NOMO-1 (cell line): ENCODE data around the gene DACH1.

ENCODE experiments used
- DNase-seq, 2 experiments: peaks; one replicate each; lab custom pipeline; 2025; ENCODE audit not compliant: unreplicated experiment in 2 of 2; lab: John Stamatoyannopoulos, UW

DACH1 gene

DNA sequence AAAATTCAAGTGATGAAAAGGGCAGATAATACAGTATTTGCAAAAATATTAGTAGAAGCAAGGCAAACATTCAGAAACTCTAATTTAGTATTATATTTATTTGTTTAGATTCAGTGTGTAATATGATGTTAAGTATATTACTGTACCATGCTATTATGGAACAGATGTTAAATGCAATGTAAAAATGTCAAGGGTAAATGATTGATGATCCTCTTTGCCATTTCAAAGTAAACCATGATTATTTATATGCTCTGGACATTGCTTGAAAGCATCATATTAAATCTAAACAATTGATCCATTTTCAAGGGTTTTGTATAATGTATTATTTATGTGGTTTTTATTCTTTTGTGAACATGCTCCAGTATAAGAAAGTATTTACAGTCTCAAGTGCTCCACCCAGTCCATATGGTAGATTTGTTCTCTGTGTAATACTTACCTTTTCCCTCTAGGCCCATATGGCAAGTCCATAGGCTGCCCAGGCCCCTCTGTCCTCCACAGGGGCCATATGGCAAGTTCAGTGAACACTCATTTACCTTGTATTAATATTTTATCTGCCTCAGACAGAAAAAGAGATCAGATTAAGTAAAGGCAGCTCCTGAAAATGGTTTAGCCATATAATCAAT, 353.5 kb downstream of the DACH1 start:
- no peak for DNase-seq

DNA sequence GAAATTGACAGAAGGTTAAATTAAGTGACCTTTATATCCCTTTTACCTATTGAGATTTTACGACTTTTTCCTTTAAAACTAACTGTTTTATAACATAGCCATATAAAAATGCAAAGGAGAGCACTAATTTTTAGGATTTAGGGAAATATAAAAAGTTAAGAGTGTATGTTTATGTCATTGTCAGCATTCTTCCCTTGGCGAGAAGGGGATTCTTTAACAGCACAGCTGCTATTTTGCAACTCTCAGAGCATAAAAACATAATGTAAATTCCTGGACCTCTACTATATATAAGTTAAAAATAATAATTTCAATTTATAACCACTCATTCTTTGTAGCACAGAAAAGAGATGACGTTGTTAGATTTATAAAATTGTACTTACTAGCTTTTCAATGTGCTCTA, 363.2 kb downstream of the DACH1 start:
- DNase-seq, result no peak

DNA sequence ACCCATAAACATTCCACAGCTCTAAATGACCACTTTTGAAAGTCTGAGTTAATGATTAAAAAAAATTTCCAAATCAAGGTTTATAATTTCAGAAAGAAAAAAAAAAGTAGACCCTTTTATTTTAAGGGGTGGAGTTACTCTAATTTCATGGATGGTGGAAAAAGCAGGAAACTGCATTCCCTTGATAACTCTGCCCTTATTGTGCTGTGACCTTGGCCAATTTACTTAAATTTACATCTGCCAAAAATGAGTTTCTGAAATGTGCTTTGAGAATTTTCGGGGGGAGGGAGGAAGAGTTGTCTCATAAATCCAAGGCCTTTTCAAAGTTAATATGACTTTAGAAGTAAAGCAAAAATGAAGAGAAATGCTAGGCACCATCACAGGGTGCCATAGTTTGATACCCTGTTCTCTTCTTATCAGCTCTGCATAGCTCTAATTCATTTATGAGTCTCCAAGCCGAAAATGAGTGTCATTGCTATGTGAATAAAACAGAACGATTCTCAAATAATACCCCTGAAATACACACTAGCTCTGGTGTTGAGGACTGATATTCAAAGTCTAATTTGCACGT, 367.0 kb downstream of the DACH1 start:
- no peak for DNase-seq

DNA sequence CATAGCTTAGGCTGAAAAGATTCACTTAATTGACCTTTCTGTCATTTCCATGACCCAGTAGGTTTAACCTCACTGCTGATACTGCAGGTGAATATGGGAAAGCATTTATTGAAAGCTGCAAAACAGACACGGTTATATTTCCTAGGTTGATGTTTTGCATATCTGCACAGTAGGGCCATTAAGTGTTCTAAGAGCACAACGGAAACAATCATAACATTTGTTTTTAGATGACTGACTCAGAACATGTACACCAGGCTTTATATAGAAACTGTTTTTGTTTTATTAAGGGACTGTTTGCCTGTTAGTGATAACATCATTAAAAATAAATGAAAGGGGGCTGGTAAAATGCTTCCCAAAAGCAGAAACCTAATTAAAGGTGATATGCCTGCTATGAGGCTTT, 367.8 kb downstream of the DACH1 start:
- no peak for DNase-seq

DNA sequence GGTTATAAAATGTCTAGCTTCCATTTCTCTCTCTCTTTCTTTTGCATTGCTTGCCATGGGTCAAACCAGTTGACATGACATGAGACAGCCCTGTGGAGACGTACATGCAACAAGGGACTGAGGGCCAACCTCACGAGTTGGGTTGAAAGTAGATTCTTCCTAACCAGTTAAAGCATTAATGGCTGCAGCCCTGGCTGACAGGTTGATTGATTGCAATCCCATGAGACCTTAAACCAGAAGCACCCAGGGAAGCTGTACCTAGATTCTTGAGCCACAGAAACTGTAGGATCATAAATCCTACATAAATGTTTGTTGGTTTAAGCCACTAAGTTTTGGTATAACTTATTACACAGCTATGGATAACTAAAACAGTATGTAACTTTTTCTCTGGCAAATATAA, 373.8 kb downstream of the DACH1 start:
- DNase-seq, result no peak

DNA sequence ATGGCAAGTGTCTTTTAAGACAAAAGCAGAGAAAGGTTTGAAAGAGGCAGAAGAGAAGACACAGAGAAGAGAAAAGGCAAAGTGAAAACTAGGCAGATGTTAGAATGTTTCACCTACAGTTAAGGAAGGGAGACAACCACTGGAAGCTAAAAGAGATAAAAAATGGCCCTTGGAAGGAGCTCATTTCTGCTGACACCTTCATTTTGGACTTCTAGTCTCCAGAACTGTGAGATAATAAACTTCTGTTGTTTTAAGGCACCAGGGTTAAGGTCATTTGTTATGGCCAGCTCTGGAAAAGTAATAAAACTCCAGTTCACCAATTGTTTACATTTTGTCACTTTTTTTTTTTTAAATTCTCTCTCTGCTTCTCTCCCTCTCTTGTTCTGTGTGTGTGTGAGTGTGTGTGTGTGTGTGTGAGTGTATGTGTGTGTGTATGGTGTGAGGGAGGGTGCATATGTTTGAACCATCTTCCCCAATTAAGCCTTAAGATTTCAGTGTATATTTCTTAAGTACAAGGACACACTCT, 374.6 kb downstream of the DACH1 start:
- DNase-seq, result no peak

DNA sequence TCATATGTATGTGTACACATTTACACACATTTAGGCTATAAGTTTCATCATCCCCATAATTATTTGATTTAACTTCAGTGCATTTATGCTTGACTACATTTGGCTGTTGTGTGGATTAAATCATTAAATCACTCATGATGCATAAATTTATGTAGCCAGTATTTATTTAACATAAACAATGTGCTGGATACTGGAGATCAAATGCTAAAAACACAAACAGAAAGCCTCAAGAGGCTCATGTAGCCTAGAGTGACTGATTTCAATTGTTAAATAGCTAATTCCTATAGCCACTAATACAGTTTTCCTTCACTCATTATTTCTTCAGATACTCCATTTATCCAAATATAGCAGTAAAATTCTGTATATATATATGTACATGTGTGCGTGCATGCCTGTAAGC, 376.0 kb downstream of the DACH1 start:
- DNase-seq, result no peak

DNA sequence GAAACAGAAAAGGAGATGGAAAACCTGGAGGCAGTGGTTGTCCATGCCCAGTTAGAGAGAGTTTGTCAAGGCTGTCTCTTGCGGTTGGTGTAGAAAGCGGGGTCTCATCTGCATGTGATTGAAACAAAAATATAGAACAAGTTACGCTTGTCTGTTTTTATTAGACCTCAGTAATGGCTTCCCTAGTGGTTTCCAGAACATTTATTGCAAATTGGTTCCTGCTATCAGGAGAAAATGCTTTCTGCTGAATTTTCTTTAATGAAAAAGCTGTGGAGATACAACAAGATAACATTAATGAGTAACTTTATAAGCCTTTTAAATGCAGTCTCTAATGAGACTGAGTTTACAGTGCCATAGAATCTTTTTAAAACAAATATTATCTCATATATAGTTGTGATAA, 378.0 kb downstream of the DACH1 start:
- no peak for DNase-seq

DNA sequence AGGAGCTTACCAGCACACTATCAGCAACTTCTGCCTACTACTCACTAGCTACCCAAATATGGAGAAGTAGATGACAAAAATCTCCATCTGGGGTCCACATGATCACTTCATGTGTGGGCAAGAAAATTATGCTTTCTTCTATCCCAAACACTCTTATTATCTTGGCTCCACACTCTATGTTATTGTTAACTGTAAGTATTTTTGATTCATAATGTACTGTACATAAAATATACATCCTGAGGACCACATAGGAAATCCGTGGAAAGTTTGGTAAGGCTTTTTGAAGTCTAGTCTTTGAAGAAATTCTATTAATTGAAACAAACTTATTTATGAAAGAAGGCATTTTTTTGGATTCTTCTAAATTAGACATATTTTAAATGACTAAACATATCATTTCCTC, 378.8 kb downstream of the DACH1 start:
- DNase-seq, result no peak

DNA sequence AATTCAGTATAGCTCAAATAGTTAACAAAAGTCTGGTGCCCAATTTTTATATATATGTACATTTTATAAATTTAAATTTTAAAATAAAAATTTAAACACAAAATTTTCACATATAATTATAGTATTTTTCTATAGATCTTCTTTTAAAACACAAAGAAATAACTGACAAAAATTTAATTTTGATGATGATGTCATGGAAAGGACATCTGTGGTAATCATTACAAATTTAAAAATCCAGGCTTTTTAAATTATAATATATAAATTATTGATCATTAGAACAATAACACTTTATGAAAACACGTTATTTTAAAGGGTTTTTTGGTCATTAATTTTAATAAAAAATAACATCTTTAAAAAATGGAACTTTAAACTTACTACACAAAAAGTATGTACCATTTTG, 381.1 kb downstream of the DACH1 start:
- DNase-seq, result no peak

DNA sequence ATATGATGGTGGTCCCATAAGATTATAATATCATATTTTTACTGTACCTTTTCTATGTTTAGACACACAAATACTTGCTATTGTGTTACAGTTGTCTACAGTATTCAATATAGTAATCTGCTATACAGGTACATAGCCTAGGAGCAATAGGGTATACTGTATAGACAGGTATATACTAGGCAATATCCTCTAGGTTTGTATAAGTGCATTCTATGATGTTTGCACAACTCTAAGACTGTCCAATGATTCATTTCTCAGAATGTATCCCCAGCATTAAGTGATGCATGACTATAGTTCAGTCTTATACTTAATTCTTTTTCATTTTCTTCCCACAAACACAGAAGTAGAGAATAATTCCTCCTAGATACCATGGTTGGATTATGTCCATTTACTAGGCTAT, 383.3 kb downstream of the DACH1 start:
- no peak for DNase-seq

DNA sequence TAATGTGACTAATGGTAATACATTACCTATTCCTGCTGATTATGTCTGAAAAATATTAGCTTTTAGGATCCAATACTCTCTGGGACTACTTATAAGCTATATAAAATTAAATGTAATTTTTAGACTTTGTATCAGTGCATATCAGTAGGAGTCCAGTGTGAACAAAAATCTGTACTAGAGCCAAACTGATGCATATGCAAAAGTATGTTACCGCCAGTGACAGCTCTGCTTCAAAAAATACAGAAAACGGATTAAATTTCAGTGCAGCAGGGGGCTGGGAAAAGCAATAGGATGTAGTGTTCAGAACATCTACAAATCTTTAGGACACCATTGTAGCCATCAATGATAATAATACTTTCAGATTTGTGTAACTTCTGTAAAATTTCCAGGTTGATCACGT, 385.5 kb downstream of the DACH1 start:
- no peak for DNase-seq

DNA sequence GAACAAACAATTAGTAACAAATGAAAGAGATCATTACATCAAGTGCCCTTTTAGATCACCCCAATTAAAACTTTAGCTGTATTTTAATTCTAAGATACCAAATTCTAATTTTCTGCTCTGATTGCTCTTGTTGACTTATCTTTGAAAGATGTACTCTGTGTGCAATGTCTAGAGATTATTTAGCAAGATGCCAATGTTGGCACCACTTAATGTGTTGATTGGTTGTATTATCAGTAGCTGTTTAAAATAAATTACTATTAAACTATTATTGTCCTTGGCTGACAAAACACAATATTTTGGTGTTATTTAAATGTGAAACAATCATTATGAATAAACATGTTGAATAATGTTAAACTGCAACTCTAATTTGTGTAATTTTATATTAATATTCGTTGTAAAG, 386.0 kb downstream of the DACH1 start:
- DNase-seq, result no peak

DNA sequence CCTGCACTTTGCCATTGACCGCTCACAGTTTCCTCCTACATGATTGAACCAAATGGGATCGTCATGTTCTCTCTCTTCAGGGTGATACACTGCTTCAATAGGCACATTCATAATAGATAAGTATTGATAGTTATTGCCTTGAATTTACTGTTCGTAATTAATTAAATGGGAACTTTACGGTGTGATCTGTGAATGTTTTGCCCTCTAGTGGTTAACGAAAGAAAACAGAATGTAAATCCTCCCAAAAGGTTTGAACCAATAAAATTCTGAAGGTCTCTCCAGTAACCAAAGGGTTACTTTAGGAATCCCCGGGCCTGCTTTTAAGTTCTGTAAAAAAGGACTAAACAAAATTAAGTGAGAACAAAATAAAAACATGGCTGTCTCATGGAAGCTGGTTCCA, 389.3 kb downstream of the DACH1 start:
- DNase-seq, result no peak

DNA sequence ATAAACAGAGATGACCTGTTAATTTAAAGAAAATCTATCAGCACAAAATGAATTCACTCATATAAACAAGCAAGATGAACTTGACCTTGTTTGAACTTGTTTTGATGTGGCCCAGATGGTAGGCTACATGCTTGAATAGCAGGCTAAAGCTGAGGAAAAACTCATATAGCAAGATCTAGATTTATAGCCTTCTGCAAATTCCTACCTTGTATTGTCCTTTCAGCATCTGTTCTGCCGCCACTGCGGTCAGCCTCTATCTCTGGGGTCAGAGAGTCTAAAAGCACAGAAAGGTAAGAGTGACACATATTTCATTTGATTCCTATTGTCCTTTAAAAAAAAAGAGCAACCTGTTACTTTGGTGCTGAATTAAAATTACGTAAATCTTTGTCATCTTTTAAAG, 392.1 kb downstream of the DACH1 start:
- no peak for DNase-seq

DNA sequence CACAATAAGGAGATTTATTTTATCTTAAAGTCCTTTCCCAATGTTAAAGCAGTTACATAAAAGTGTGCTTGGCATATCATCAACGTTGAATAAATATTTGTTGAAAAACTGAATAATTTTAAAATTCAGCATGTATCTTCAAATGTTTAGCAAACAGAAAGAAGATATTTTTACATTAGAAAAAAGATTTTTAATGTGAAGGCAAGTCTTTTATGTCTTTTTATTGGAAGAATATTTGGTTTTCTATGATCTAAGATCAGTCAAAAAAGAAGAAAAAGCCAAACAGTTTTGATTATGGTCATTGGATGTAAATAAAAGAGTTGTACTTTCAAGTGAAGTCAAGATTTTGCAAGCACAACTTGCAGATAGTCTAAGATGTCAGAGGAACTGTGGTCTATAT, 397.4 kb downstream of the DACH1 start:
- no peak for DNase-seq

DNA sequence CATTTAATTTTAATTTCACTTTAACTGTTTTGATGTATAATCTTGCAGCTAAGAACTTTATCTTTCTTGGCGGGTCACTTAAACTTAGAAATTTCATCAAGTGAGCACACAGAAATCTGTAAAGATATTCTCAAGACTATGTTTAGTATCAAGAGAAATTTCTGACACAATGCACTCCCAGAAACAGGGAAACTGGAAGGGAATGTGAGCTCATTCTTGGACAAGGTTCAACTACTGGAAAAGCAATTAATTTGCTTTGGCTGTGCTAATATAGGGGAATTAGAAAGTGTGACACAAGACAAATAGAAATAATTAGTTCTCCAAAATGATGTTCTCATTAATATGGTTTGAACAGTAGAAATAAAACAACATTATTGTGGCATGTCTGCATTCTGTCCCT, 402.3 kb downstream of the DACH1 start:
- DNase-seq, result no peak

DNA sequence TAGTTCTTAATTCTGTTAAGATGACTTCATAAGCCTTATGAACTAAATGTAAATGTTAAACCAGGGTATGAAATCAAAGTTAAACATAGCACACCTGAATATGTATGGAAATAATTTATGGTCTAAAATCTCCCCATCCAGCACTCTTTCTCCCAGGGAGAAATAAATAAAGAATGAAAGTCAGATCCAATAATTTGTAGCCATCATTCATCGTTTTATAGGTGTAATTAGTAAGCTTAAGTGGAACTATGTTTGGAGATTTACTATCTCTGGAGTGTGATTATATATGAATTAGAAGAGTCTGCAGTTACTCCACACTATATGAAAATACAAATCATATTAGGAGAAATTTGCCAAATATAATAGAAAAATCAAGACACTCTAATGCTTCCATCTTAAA, 405.1 kb downstream of the DACH1 start:
- DNase-seq, result no peak

DNA sequence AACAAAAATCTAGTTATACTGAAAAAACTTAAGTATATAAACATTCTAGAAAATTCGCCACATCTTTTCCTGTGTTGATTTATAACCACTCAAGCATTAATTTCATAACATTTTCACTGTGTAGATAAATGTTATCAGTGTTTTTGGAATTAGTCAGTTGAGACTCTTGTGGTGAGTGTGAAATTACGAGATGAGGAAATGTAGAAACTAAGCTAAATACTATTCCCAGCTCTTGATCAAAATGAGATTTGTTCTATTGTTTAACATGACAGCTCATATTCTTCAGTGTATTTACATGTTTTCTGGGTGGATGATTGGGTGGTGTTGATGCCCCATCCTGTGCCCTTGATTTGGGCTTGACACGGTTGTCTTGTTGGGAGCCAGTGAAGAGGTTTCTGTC, 406.8 kb downstream of the DACH1 start:
- DNase-seq, result no peak

DNA sequence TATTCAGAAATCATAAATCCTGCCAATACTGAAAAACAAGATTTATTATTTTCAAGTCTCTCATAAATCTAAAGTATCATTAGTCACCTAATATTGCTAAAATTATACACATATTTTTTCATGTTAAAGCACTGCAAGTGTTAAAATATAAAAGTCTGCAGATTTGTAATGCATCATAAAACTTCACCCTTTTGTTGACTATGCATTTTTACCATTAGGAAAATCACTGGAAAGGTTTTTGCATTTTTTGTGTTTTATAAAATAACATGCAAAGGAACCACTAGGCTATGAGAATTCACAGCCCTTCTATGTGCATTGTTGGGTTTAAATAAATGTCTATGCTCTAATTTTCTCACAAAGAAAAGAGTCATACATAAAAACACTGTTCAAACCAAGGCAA, 407.3 kb downstream of the DACH1 start:
- DNase-seq, result no peak

DNA sequence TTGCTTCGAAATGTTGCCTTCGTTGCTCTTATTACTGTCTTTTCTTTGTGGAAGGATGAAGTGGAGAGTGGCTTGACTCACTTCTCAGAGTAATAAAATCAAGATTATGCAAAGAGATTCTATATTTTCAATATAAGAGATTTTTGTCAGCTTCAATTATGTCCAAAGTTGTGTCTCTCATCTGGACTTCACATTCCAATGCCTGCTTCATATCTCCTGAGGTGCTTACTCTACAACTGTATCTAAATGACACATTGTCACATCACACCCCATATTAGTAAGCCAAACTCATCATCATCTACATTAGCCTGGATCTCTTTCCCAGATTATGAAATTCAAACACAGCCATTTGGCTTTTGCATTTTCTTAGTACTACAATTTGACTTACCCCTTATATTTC, 409.4 kb downstream of the DACH1 start:
- DNase-seq, result no peak

DNA sequence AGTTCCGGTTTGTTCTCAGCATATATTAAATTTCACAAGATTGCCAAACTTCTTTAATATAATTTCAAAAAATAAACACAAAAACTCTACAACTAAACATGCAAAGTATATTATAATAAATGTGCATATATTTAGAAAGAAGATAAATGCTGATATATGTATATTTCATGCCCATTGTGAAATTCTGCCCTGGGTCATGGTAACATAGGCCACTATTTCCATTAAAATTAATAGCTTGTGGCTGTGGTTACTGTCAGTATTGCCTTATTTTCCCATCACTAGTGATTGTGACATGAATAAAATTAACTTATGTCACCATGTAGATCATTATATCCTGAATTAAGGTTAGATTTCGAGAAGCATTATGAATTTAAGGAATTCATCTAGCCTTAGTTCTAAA, 410.9 kb downstream of the DACH1 start:
- DNase-seq, result no peak

DNA sequence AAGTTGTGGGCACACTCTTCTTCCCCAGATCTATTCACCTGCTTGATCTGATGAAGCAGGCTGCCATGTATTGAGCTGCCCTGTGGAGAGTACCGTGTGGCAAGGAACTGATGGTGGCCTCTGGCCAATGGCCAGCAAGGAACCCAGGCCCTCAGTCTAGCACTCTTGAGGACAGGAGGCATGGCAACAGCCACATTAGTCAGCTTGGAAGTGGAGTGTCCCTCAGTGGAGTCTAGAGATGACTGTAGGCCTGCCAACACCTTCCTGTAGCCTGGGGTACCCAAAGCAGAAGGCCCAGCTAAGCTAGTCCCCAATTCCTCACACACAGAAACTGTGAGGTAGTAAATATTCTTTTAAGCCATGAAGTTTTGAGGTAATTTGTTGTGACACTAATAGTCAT, 412.5 kb downstream of the DACH1 start:
- DNase-seq, result no peak
